Measurements from ENCODE around the gene EVA1B.

The EVA1B gene

DNA sequence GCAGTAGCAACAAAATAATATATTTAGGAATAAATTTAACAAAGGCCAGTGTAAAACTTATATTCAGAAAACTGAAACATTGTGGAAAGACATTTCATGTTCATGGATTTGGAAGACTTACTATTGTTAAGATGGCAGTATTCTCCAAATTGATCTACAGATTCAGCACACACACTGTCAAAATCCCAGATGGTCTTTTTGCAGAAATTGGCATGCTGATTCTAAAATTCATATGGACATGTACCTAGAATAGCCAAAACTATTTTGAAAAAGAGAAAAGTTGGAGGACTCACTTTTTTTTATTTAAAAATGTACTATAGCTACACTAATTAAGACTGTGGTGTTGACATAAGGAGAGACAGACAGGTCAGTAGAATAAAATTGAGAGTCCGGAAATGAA lies 49.2 kb downstream of the EVA1B start:
- DNase-seq = no peak

DNA sequence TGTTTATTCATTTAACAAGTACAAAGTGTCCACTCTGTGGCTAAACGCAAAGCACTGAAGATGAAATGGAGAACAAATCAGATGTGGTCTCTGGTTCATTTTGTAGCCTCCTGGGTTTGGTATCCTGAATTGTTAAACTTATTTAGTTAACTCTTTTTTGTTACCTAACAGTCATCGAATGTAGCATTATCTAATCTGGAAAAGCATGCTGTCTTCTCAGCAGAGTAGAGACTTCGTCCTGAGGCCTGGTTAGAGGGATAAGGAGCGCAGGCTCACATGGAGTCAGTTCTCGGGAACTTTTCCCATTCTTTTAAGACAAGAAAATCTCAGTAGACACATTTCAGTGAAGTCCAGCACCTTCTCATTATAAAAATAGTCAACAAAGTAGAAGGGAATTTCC lies 50.4 kb downstream of the EVA1B start:
- DNase-seq = no peak

Data from activated CD4-positive, CD25-positive, alpha-beta regulatory T cell (primary cell).